Osteocyte (in vitro differentiated cells): ENCODE data around the gene FAM53B. TPM values are rescaled to one million over a fixed set of nuclear protein-coding genes. Genes with fewer than 3 reads are reported as not detected.
A peak's percentile ranks its signal among the peaks of the same experiment; 100 is the strongest.

Experiments
- DNase-seq: peaks from one replicate; pipeline ENCODE4 v3.0.0; 2021; ENCODE audit warnings: mixed read lengths; ENCODE audit not compliant: unreplicated experiment; ENCODE audit errors: extremely low spot score
- H3K27ac Mint-ChIP-seq: one replicate; pipeline ENCODE4 v1.8.0; 2021; ENCODE audit warnings: mild to moderate bottlenecking, mixed read lengths; ENCODE audit not compliant: unreplicated experiment
- H3K27me3 Mint-ChIP-seq: one replicate; pipeline ENCODE4 v1.8.0; 2021; ENCODE audit warnings: mixed read lengths; ENCODE audit not compliant: unreplicated experiment
- H3K36me3 Mint-ChIP-seq: one replicate; pipeline ENCODE4 v1.8.0; 2021; ENCODE audit warnings: mixed read lengths; ENCODE audit not compliant: unreplicated experiment
- H3K4me1 Mint-ChIP-seq: one replicate; pipeline ENCODE4 v1.8.0; 2021; ENCODE audit warnings: mixed read lengths; ENCODE audit not compliant: unreplicated experiment
- H3K4me3 Mint-ChIP-seq: one replicate; pipeline ENCODE4 v1.8.0; 2021; ENCODE audit warnings: mild to moderate bottlenecking, moderate library complexity, mixed read lengths; ENCODE audit not compliant: unreplicated experiment
- H3K9me3 Mint-ChIP-seq: one replicate; pipeline ENCODE4 v1.8.0; 2021; ENCODE audit warnings: mixed read lengths; ENCODE audit not compliant: unreplicated experiment
- total RNA-seq: library from RNA; stranded (reverse); gene quantifications from 2 replicates; pipeline ENCODE4 v1.2.1, GENCODE V29; 2021
- TF ChIP-seq, protein P1 (sequence below): fragments of 200-600 bp; sonication (generic); IDR thresholded peaks from 2 replicates; pipeline ENCODE4 v1.5.0; 2021; ENCODE audit warnings: antibody characterized with exemption, mild to moderate bottlenecking, moderate library complexity

FAM53B gene
- total RNA-seq, 1 donor from 2014 or later, result 14.7 TPM

DNA sequence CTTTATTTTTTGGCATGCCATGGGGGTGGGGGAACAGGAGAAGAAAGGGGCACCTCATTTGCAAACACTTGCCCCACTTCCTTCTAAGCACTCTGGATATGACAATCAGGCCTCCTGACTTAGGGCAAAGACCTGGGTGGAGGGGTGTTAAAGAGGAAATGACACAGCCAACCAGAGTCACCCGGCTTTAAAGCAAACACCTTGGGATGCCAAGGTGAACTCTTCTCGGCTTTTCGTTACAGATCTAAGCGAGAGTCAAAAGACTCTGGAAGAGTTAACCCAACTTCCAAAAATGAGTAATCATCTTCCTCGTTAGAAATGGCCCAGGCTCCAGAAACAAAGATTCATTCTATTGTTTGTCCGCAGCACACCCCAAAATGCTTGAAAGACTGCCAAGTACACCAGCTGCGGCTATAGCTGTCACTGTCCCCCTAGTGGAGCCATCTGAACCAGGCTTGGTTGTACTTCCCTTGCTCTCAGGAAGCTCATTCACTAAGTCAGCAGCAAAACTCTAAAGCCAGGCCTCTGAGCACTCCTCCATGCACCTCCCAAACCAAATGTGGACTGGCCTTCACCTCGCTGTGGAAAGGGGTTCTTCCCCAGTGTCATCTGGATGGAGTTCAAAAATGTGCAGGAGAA lies 24.8 kb downstream of the FAM53B start:
- H3K9me3 Mint-ChIP-seq, result no peaks in the 10 kb centered on the region
- H3K36me3 Mint-ChIP-seq, result peaks cover 3% of the 10 kb centered on the region
- TF ChIP-seq, protein P1, sequence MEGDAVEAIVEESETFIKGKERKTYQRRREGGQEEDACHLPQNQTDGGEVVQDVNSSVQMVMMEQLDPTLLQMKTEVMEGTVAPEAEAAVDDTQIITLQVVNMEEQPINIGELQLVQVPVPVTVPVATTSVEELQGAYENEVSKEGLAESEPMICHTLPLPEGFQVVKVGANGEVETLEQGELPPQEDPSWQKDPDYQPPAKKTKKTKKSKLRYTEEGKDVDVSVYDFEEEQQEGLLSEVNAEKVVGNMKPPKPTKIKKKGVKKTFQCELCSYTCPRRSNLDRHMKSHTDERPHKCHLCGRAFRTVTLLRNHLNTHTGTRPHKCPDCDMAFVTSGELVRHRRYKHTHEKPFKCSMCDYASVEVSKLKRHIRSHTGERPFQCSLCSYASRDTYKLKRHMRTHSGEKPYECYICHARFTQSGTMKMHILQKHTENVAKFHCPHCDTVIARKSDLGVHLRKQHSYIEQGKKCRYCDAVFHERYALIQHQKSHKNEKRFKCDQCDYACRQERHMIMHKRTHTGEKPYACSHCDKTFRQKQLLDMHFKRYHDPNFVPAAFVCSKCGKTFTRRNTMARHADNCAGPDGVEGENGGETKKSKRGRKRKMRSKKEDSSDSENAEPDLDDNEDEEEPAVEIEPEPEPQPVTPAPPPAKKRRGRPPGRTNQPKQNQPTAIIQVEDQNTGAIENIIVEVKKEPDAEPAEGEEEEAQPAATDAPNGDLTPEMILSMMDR, result peak; percentile 14
- no peak overlapping the region for H3K4me3 Mint-ChIP-seq
- H3K27ac Mint-ChIP-seq, result no peak overlapping the region
- H3K27me3 Mint-ChIP-seq, result no peaks in the 10 kb centered on the region
- DNase-seq, result no peak
- H3K4me1 Mint-ChIP-seq, result peaks cover 5% of the 10 kb centered on the region

DNA sequence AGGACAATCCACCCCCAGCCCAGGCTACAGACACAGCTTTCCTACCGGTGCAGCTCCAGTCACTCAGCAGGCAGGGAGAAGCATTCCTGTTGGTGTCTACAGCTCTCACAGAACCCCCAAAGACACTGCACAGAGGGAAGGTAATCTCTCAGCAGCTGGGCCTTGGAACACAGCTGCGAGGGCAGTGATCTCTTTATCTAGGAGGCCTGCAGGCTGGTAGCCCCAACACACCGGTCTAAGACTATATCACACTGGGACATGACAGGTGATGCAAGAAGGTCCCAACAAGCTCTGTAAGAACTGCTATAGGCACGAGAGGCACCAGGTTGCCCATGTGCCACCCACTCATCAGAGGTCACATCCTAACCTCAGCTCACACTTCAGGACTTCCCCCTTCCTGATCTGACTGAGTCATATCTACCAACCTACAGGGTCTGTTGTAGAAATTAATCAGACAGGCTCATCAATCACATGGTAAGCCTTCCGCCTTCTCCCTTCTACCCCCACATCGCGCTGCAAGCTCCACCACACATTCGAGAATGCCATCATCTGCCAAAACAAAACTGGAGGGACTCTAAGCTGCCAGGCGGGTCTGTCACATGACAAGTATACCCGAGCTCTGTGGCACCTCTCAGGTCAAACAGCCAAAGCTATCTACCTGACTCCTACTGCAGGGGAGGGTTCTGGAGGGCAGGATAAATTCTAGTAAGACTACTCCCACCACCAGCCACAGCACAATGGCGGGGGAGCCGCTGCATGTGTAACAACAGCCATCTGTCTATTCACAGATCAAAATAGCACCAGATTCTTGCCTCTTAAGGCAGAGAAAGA lies 26.1 kb downstream of the FAM53B start:
- no peaks in the 10 kb centered on the region for H3K27me3 Mint-ChIP-seq
- peaks cover 3% of the 10 kb centered on the region for H3K36me3 Mint-ChIP-seq
- peaks cover 2% of the 10 kb centered on the region for H3K4me1 Mint-ChIP-seq
- H3K9me3 Mint-ChIP-seq, result no peaks in the 10 kb centered on the region
- no peak overlapping the region for H3K4me3 Mint-ChIP-seq
- no peak overlapping the region for H3K27ac Mint-ChIP-seq
- no peak for DNase-seq
- TF ChIP-seq, protein P1, result no peak

DNA sequence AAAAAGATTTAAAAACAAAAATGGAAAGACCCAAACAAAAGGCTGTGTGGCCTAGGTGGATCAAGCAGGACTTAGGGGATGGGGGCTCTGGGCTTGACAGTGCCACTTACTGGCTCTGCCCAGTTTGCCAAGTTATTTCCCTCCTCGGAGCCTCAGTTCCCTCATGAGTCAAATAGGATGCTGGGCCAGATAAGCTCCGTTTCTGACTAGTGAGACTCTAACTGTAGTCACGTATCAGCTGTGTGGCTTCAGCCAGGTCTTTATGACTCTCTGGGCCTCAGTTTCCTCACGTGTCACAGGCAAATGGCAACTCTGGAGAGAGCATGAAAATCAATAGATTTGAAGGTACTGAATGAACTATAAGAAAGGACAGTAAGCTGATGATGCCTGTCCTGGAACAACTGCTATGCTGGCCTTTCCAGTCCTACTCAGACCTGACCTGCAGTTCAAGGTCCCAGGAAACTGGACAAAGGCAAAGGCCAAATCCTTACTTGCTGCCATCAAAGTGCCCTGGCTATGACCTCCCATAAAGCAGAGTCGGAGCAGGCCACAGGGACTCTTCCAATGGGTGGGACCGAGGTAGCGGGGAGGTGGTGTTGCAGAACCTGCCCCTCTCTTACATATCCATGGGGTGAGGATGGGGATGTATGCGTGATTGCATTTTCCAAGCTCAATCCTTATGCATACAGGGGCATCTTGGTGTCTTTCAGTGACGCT lies 27.0 kb downstream of the FAM53B start:
- H3K4me3 Mint-ChIP-seq, result no peak overlapping the region
- DNase-seq, result no peak

DNA sequence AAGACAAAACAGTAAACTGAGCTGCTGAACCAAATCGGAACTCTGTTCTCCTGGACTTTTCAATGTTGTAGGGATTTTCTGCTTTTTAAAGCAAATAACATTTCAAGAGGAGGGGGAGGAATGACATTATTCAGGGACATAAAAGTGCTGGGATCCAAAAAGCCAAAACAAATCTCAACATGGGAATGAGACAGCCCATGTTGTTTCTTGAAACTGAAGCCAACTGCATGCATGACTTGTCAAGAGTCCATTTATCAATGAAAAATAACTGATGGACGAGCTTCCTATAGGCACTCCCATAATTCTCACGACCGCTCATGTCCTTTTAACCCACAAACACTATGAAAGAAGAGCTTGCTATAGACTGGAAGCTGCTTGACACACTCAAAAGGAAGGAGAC lies 27.8 kb downstream of the FAM53B start:
- no peaks in the 10 kb centered on the region for H3K27me3 Mint-ChIP-seq
- no peaks in the 10 kb centered on the region for H3K4me1 Mint-ChIP-seq
- H3K9me3 Mint-ChIP-seq, result no peaks in the 10 kb centered on the region
- peaks cover 3% of the 10 kb centered on the region for H3K36me3 Mint-ChIP-seq
- H3K27ac Mint-ChIP-seq, result no peak overlapping the region
- TF ChIP-seq, protein P1, result no peak
- no peak for DNase-seq
- no peak overlapping the region for H3K4me3 Mint-ChIP-seq

More for the DNA sequence above, 27.0 kb downstream of the FAM53B start:
- Mint-ChIP-seq H3K9me3 (no peaks in the 10 kb centered on the region), H3K4me1 (no peaks in the 10 kb centered on the region), H3K27ac (no peak overlapping the region), H3K36me3 (peaks cover 3% of the 10 kb centered on the region), H3K27me3 (no peaks in the 10 kb centered on the region)
- TF ChIP-seq, protein P1, result no peak

DNA sequence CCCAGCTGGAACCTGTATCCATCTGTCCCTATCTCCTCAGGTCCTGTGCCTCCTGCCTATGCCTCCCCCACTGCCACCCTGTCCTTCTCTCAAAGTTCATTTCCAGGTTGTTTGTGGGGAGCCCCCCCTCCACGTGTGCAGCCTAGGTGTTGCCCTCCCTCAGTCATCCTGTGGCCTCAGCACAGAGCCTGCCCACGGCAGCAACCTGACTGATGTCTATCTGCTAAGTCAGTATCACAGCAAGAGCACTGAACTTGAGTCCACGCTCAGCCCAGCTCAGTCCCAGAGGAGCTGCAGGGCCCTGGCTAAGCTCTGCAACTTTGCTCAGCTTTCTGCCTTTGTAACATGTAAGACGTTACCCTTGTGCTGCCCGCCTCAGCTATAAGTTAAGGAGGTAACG lies 28.7 kb downstream of the FAM53B start:
- TF ChIP-seq, protein P1, result no peak
- no peak overlapping the region for H3K4me3 Mint-ChIP-seq
- no peaks in the 10 kb centered on the region for H3K27me3 Mint-ChIP-seq
- no peak for DNase-seq
- H3K9me3 Mint-ChIP-seq, result no peaks in the 10 kb centered on the region
- H3K36me3 Mint-ChIP-seq, result peaks cover under 1% of the 10 kb centered on the region
- H3K27ac Mint-ChIP-seq, result no peak overlapping the region
- no peaks in the 10 kb centered on the region for H3K4me1 Mint-ChIP-seq
